Dermis blood vessel endothelial cell (primary cell): ENCODE data around the gene DUSP12. TPM values are rescaled to one million over a fixed set of nuclear protein-coding genes. Genes with fewer than 3 reads are reported as not detected.

Experiments
- total RNA-seq: library from RNA; depleted of rRNA; stranded (reverse); fragments of >200 nt; gene quantifications from 2 replicates; pipeline ENCODE4 v1.2.3, GENCODE V29; 2014

The DUSP12 gene
- total RNA-seq, 1 donor from 2014 or later, result 25.4 TPM

Other genes with a start within 250 kb of the DUSP12 start
- 0.37 and 0.85 TPM in 2 replicates for gene FCGR2A, start 244.3 kb upstream of the DUSP12 start, total RNA-seq
- 0.17 and 0.42 TPM in 2 replicates for gene HSPA6, start 225.2 kb upstream of the DUSP12 start, total RNA-seq
- gene FCGR3A, start 200.0 kb upstream of the DUSP12 start, total RNA-seq, result not detected in 2 replicates
- gene FCGR3B, start 118.6 kb upstream of the DUSP12 start, total RNA-seq, result not detected in 2 replicates
- gene FCGR2B, start 86.6 kb upstream of the DUSP12 start, total RNA-seq, result not detected in 2 replicates
- 0.17 TPM in 1 of 2 replicates, not detected in the other for gene FCRLA, start 42.6 kb upstream of the DUSP12 start, total RNA-seq
- gene FCRLB, start 28.2 kb upstream of the DUSP12 start, total RNA-seq, result 0.51 and 0.56 TPM in 2 replicates
- 65.0 and 73.6 TPM in 2 replicates for gene ATF6, start 16.5 kb downstream of the DUSP12 start, total RNA-seq